ENCODE measurements around the gene OVAAL.

OVAAL gene

GRCh38 chr1:180524915-180525714 lies 33.6 kb upstream of the OVAAL start:
- Histone ChIP-seq H2AFZ (no peak overlapping the region), H3K4me2 (ENCODE audit: low read length) (no peak overlapping the region), H3K9ac (no peak overlapping the region), H3K79me2 (no peaks in the 10 kb centered on the region), H3K27me3 (ENCODE audit: control insufficient read depth, insufficient read depth, low read length) (no peaks in the 10 kb centered on the region), H3K27ac (no peak overlapping the region), H3K4me1 (no peaks in the 10 kb centered on the region), H3K36me3 (ENCODE audit: control insufficient read depth, insufficient read depth, low read length) (no peaks in the 10 kb centered on the region), H3K9me3 (ENCODE audit: control insufficient read depth, low read length) (no peaks in the 10 kb centered on the region), H3K4me3 (ENCODE audit: low read depth, low read length) (no peak overlapping the region)
- no peak for TF ChIP-seq CTCF (IDR thresholded peaks at IDR 0.05)

- Histone ChIP-seq H3K9me3 (ENCODE audit: control insufficient read depth, low read length) (no peaks in the 10 kb centered on the region), H3K79me2 (no peaks in the 10 kb centered on the region), H3K4me2 (ENCODE audit: low read length) (no peak overlapping the region), H3K27ac (no peak overlapping the region), H3K36me3 (ENCODE audit: control insufficient read depth, insufficient read depth, low read length) (no peaks in the 10 kb centered on the region), H3K4me3 (ENCODE audit: low read depth, low read length) (no peak overlapping the region), H2AFZ (no peak overlapping the region), H3K4me1 (no peaks in the 10 kb centered on the region), H3K27me3 (ENCODE audit: control insufficient read depth, insufficient read depth, low read length) (no peaks in the 10 kb centered on the region), H3K9ac (no peak overlapping the region)
- no peak for TF ChIP-seq CTCF (IDR thresholded peaks at IDR 0.05)
Measured at GRCh38 chr1:180525715-180526039, 33.1 kb upstream of the OVAAL start.

GRCh38 chr1:180527101-180527669 lies 31.6 kb upstream of the OVAAL start:
- Histone ChIP-seq H3K9ac (no peak overlapping the region), H3K4me3 (ENCODE audit: low read depth, low read length) (no peak overlapping the region), H3K27me3 (ENCODE audit: control insufficient read depth, insufficient read depth, low read length) (no peaks in the 10 kb centered on the region), H3K4me1 (no peaks in the 10 kb centered on the region), H3K9me3 (ENCODE audit: control insufficient read depth, low read length) (no peaks in the 10 kb centered on the region), H2AFZ (no peak overlapping the region), H3K4me2 (ENCODE audit: low read length) (no peak overlapping the region), H3K36me3 (ENCODE audit: control insufficient read depth, insufficient read depth, low read length) (no peaks in the 10 kb centered on the region), H3K27ac (no peak overlapping the region), H3K79me2 (no peaks in the 10 kb centered on the region)
- no peak for TF ChIP-seq CTCF (IDR thresholded peaks at IDR 0.05)

- Histone ChIP-seq H3K27me3 (ENCODE audit: control insufficient read depth, insufficient read depth, low read length) (no peaks in the 10 kb centered on the region), H3K27ac (no peak overlapping the region), H3K4me3 (ENCODE audit: low read depth, low read length) (no peak overlapping the region), H3K4me1 (no peaks in the 10 kb centered on the region), H3K9me3 (ENCODE audit: control insufficient read depth, low read length) (no peaks in the 10 kb centered on the region), H3K9ac (no peak overlapping the region), H3K79me2 (no peaks in the 10 kb centered on the region), H3K36me3 (ENCODE audit: control insufficient read depth, insufficient read depth, low read length) (no peaks in the 10 kb centered on the region), H3K4me2 (ENCODE audit: low read length) (no peak overlapping the region), H2AFZ (no peak overlapping the region)
- TF ChIP-seq CTCF (IDR thresholded peaks at IDR 0.05) = no peak
Measured at GRCh38 chr1:180528868-180529470, 29.8 kb upstream of the OVAAL start.
